GM10266 (cell line): Measurements from ENCODE around the gene FIS1.
A peak's percentile ranks its signal among the peaks of the same experiment; 100 is the strongest.
"Not testable (repeated sequence)": the region's sequence is repeated elsewhere in the genome, so short reads cannot be mapped to it uniquely, and the experiment has no call there.

Source experiments
- DNase-seq: peaks from one replicate; pipeline ENCODE4 v3.0.0; 2012; ENCODE audit errors: extremely low spot score
- TF ChIP-seq, protein P1 (sequence below): IDR thresholded peaks from 2 replicates; pipeline ENCODE4 v1.5.1; 2012; ENCODE audit warnings: mild to moderate bottlenecking, low read depth; ENCODE audit not compliant: control insufficient read depth, insufficient read depth; ENCODE audit errors: missing control alignments

The FIS1 gene

DNA sequence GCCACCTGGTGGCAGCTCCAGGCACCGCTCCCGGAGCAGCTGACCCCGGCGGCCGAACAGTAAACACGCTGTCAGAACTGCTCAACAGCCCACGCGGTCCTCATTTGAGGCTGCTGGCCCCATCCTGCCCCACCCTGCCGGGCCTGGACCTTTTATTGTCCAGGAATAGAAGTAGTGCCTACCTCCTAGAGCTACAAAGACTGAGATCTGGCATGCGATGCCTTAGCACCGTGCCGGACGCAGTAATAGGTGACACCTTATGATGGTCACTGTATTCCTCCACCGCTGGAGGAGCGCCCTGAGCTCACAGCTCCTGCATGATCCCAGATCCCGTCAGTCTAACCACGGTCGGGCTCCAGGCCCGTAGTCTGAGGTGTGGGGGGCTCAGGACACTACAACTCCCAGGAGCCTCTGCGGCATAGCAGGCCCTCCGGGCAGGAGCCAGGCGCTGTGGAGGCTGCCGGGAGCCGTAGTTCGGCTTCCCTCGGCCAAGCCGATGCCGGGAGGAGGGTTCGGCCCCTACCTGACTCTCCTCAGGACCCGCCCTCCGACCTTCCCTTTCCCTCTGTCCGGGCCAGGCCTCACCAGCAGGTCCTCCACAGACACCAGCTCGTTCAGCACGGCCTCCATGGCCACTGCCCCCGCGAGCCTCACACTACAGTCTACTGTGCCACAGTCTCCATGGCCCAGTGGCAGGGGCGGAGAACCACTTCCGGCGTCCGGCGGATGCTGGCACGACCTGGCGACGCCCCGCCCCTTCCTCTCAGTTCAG lies at the start of gene FIS1:
FIS1 (minus strand) TSS at position 707 of the 772 bp plus-strand sequence; CDS start at position 630, 77 bp downstream.
- DNase-seq = peak; percentile 87
- TF ChIP-seq, protein P1, sequence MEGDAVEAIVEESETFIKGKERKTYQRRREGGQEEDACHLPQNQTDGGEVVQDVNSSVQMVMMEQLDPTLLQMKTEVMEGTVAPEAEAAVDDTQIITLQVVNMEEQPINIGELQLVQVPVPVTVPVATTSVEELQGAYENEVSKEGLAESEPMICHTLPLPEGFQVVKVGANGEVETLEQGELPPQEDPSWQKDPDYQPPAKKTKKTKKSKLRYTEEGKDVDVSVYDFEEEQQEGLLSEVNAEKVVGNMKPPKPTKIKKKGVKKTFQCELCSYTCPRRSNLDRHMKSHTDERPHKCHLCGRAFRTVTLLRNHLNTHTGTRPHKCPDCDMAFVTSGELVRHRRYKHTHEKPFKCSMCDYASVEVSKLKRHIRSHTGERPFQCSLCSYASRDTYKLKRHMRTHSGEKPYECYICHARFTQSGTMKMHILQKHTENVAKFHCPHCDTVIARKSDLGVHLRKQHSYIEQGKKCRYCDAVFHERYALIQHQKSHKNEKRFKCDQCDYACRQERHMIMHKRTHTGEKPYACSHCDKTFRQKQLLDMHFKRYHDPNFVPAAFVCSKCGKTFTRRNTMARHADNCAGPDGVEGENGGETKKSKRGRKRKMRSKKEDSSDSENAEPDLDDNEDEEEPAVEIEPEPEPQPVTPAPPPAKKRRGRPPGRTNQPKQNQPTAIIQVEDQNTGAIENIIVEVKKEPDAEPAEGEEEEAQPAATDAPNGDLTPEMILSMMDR = peak; percentile 94

DNA sequence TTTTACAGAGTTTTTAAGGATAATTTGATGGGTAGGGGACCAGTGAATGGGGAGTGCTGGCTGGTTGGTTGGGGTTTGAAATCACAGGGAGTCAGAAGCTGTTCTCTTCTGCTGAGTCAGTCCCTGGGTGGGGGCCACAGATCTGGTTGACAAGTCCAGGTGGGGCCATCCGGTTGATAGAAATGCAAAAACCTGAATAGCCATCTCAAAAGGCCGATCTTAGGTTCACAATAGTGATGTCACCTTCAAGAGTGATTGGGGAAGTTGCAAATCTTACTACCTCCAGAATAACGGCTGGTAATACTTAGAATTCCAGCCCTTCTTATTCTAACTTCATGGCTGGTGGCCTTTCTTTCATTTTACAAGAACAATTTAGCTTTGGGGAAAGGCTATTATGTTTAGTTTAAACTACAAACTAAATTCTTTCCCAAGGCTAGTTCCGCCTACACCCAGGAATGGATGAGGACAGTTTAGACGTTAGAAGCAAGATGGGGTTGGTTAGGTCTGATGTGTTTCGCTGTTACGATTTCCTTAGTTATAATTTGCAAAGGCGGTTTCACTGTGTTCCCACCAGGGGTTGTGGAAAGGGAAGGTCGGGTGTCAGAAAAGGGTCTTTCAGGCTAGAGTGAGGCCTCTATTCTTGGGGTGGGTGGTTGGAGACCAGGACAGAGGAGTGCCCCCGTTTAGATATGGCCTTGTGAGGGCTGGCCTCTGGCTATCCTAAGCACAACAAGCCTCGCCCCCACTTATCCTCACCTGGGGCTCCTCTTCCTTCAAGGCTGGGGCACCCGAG lies 49.4 kb upstream of the FIS1 start:
- TF ChIP-seq, protein P1 = no peak
- DNase-seq = no peak

DNA sequence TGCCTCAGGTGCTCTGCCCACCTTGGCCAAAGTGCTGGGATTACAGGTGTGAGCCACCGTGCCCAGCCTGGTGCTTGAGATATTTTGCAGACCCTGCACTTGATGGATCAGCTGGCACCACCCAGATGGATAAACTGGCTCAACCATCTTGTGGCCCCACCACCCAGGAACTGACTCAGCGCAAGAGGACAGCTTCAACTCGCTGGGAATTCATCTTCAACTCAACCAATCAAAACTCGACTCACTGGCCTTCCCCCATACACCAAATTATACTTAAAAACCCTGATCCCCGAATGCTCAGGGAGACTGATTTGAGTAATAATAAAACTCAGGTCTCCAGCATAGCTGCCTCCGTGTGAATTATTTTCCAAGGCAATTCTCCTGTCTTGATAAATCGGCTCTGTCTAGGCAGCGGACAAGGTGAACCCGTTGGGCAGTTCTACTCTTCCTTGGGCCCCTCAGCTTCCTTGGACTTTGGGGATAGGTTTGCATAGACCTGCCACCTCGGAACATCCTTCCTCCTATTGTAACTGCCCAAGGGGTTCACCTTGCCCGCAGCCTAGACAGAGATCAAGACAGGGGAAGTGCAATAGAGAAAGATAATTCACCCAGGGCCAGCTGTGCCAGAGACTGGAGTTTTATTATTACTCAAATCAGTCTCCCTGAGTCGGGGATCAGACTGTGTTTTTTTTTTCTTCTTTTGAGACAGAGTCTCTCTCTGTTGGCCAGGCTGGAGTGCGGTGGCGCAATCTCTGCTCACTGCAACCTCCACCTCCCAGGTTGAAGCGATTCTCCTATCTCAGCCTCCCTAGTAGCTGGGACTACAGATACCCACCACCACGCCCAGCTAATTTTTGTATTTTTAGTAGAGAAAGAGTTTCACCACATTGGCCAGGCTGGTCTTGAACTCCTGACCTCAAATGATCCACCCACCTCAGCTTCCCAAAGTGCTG lies 48.5 kb upstream of the FIS1 start:
- DNase-seq = not testable (repeated sequence)

DNA sequence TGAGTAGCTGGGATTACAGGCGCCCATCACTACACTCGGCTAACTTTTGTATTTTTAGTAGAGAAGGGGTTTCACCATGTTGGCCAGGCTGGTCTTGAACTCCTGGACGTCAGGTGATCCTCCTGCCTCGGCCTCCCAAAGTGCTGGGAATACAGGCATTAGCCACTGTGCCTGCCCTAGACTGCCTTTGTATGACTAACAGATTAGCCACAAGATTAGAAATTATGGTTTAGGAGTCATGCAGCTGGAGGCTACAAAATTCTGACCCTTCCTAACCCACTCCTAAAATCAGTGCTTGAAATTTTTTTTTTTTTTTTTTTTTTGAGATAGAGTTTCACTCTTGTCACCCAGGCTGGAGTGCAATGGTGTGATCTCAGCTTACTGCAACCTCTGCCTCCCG lies 47.7 kb upstream of the FIS1 start:
- DNase-seq = not testable (repeated sequence)

DNA sequence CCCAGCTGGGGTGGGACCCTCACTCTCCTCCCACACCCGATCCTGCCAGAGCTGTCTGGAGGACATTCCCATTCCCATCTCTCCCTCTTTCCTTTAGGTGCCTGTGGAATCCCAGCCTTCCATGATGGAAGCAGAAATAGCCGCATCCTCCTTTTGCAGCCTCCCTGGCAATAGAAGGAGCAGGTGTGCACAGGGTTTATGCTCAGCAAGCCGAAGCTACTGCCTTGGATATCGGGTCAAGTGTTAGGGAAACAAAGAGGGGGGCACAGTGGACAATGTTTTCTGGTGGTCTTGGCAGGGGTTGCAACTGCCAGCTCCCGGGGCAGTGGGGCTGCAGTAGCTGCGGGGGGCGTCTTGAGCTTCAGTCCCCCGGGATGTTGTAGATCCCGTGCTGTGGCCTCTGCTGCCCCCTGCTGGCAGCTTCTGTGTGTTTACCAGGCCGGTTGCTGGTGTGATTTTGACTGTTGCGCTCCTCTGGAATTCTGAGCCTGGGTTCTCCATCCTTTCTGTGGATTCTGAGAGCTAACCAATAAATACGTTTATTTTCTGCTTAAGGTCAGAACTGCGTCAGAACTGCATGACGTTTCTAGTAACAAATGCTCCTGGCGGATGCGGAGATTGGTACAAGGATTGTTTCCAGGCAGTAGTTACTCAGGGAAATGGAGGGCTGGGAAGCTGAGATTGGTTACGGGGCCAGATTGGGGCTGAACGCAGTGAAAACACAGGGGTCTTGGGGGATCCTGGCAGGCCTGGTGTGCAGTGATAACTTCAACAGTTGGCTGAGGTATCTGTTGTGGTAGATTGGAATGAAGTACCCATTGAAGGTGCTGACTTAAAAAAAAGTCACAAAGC lies 45.5 kb upstream of the FIS1 start:
- TF ChIP-seq, protein P1 = peak; percentile 63
- DNase-seq = not testable (repeated sequence)

DNA sequence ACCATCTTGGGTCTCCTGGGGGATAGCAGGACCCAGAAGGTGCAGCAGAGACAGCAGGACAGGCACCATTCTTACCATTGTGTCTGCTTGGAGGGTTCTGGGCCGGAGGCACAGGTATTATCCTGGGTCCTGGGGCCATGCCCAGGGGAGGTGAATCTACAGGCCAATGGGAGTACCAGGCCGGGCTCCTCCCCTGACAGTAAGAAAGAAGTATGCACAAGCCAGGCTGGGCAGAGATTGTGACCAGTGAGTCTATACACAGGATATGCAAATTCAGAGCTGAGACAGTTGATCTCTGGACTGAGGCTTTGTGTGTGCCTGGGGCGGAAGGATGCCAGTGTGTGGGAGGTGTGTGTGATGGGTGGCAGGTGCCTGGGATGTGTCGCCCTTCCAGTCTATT lies 44.8 kb upstream of the FIS1 start:
- DNase-seq = not testable (repeated sequence)

DNA sequence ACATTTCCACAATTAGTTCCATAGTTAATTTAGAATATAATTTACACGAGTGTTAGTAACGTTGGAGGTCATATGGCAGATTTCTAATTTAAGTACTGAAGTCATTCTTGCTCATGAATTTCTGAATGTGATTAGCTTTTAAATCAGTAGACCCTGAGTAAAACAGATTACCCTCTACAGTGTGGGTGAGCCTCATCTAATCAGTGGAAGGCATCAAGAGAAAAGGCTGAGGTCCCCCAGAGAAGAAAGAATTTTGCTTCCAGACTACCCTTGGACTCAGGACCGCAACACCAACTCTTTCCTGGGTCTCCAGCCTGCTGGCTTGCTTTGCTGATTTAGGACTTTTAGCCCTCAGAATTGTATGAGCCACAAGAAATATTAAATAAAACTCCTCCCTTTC lies 43.6 kb upstream of the FIS1 start:
- TF ChIP-seq, protein P1 = no peak
- DNase-seq = no peak

DNA sequence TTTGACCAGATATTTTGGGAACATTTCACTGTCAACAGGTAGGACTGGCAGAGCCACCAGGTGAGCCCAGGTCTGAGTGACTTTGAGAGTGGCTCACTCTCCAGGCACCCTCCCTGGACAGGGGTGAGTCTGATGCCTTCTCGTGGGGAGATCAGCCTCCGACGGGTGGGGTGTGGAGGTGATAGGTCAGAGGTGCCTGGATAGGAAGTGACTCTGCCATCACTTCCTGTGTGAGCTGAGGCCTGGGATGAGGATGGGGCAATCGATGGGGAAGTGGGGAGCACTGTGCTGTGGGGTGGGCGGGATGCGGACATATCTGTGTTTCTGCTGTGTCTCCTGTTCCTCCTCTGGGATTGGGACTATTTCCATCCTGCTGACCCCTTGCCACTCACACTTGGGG lies 42.2 kb upstream of the FIS1 start:
- TF ChIP-seq, protein P1 = no peak
- no peak for DNase-seq

DNA sequence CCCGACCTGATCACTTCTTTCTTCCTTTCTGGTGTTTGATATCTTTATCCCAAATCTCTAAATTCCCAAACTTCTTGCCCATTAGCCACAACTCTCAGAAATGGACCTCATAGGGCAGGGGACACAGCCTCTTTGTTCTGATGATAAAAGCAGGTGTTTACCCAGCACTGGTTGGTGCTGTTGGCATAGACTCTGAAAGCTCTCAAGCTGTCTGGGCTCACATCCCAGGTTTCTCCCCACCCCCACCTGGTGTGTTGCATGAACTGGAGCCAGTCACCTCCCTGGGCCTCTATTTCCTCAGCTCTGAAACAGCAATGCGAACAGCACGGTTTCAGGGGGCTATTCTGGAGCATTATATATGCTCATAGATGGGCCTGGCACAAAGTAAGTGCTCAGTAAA lies 41.0 kb upstream of the FIS1 start:
- DNase-seq = not testable (repeated sequence)
